ENCODE results near the gene NAA80.

NAA80 gene

GRCh38 chr3:50256978-50257890 is 42.0 kb downstream of the NAA80 start:
- peak; percentile 62 for DNase-seq (ENCODE audit: low spot score)

GRCh38 chr3:50255251-50255615 is 44.0 kb downstream of the NAA80 start:
- DNase-seq (ENCODE audit: low spot score), result no peak

DNA sequence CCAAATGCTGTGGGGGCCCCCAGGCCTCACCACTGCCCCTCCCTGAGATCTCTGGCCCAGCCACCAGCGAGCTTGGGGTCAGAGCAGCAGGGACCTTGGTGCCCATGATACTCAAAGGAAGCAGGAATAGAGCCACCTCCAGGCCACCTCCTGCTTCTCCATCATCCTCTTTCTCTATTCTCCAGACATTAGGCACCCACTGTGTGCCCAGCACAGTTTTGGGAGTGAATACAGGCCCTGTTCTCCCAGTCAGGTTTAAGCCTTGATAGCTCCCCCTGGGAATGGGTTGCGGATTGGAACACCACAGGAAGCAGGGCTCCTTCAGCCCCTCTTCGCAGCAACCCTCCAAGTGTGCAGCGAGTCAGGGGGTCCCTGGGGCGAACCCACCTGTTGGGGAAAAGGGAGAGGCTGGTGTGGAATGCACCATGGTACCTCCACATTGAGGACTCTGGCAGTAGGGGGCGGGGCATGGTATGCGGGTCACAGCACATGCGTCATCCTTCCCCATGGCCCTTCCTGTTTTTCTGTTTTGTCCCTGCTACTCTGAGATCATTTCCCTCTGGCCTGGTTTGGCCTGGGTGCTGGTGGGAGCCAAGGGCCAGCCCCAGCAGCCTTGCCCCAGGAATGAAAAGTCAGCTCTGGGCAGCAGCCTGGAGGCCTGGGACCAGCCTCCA is 44.5 kb downstream of the NAA80 start:
- DNase-seq (ENCODE audit: low spot score), result no peak

DNA sequence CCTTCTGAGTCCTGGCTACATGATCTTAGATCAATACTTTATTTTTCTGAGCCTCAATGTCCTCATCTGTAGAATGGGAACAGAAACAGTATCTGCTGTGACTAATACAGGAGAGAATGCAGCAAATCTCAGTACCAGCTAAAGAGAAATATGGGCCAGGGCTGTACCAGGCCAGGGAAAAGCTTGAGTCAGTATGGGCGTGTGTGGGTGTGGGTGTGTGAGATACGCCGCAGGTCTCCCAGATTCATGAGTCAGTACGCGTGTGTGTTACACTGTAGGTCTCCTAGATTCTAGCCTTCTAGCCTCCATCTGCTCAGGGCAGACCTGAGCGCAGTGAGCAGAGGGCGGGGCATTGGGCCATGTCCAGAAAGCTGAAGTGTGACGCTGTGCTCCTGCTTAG is 48.0 kb downstream of the NAA80 start:
- no peak for DNase-seq (ENCODE audit: low spot score)

DNA sequence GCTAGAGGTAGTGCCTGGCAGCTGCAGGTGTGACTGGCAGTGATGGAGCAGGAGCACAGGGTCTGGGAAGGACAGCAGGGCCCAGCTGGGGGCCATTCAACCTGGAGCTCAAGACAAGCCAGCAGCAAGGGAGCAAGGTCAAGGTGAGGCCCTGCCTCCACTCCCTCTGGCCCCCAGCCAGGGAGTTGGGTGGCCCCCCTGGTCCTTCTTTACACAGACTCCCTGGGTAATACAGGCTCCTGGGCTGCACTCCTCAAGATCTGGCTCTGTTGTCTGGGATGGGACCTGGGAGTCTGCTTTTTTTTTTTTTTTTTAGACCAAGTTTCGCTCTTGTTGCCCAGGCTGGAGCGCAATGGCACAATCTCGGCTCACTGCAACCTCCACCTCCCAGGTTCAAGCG is 48.7 kb downstream of the NAA80 start:
- DNase-seq (ENCODE audit: low spot score), result no peak

- DNase-seq (ENCODE audit: low spot score), result no peak
Observed at GRCh38 chr3:50249457-50249856, 49.7 kb downstream of the NAA80 start.

- DNase-seq (ENCODE audit: low spot score), result no peak
Observed at GRCh38 chr3:50248387-50248786, 50.8 kb downstream of the NAA80 start.

DNA sequence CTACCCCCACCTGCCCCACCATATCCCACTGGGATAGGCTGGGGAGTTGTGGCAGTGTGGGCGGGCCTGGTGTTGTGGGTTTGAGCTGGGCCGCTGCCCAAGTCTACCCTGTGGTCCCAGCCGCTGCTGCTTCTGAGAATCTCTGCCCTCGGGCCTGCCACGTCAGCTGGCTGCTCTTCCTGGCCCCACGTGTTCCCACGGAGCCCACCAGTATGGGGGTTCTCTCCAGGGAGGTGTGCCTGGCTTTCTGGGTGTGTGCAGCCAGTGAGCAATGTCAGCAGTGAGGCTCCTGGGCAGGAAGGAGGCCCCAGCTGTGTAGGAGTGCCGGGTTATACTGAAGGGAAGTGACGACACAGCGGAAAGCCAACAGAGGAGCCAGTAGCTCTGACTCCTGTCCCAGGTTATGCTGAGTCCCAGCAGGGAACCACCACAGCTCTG is 52.7 kb downstream of the NAA80 start:
- DNase-seq (ENCODE audit: low spot score), result peak; percentile 39
